MM.1S (cell line): ENCODE measurements around the gene AMY1C.
"Not testable (repeated sequence)": the region's sequence is repeated elsewhere in the genome, so short reads cannot be mapped to it uniquely, and the experiment has no call there.

ENCODE experiments used
- EZH2 ChIP-seq: fragments of 300-600 bp; sonication (generic); optimal IDR thresholded peaks from 2 replicates; pipeline ENCODE3; 2017; ENCODE audit warnings: low read depth, mild to moderate bottlenecking, antibody characterized with exemption, low read length, mixed read lengths
- TF ChIP-seq, protein P1 (sequence below): fragments of 300-600 bp; sonication (generic); IDR thresholded peaks from 2 replicates; pipeline ENCODE4 v1.5.1; 2016; ENCODE audit warnings: antibody characterized with exemption, low read length, mixed read lengths

DNA sequence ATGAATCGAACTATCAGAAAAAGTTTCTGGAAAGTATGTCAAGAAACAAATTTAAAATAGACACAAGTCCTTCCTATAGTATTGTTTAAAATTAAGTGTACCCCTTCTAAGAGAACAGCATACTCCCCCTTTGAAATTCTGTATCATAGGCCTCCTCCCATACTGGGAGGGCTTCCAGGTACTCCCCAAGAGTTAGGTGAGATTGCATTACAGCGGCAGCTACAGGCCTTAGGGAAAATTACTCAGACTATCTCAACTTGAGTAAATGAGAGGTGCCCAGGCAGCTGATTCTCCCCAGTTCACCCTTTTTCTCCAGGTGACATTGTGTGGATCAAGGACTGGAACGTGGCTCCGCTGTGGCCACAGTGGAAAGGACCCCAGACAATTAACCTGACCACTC is 48.4 kb upstream of the AMY1C start:
- TF ChIP-seq, protein P1, sequence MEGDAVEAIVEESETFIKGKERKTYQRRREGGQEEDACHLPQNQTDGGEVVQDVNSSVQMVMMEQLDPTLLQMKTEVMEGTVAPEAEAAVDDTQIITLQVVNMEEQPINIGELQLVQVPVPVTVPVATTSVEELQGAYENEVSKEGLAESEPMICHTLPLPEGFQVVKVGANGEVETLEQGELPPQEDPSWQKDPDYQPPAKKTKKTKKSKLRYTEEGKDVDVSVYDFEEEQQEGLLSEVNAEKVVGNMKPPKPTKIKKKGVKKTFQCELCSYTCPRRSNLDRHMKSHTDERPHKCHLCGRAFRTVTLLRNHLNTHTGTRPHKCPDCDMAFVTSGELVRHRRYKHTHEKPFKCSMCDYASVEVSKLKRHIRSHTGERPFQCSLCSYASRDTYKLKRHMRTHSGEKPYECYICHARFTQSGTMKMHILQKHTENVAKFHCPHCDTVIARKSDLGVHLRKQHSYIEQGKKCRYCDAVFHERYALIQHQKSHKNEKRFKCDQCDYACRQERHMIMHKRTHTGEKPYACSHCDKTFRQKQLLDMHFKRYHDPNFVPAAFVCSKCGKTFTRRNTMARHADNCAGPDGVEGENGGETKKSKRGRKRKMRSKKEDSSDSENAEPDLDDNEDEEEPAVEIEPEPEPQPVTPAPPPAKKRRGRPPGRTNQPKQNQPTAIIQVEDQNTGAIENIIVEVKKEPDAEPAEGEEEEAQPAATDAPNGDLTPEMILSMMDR: not testable (repeated sequence)
- TF ChIP-seq EZH2: not testable (repeated sequence)
